Spleen (tissue), 11 donors: Measurements from ENCODE around the gene STAC2. TPM values are rescaled to one million over a fixed set of nuclear protein-coding genes. Genes with fewer than 3 reads are reported as not detected.

ENCODE experiments used
- DNase-seq: peaks from one replicate; pipeline ENCODE4 v3.0.0-alpha.2; 2020
- H3K27ac ChIP-seq, 8 donors: fragments of 200-600 bp; sonication (generic) in 7 of 8; 1 replicate in 4 of 8; 2 replicates in 4 of 8; pipeline versions ENCODE4 v1.5.0 to v1.8.0; 2016 to 2021; ENCODE audit warnings: inconsistent platforms in 4 of 8, mild to moderate bottlenecking in 4 of 8, moderate library complexity in 1 of 8
- H3K27me3 ChIP-seq, 7 donors: fragments of 200-600 bp; sonication (generic) in 6 of 7; replicated peaks in 1 of 7; 1 replicate in 4 of 7; 2 replicates in 3 of 7; pipeline versions ENCODE4 v1.5.0 to v1.8.0; 2016 to 2021; ENCODE audit warnings: inconsistent platforms in 3 of 7, mild to moderate bottlenecking in 1 of 7
- H3K36me3 ChIP-seq, 6 donors: fragments of 200-600 bp; sonication (generic) in 5 of 6; 1 replicate in 4 of 6; 2 replicates in 2 of 6; pipeline versions ENCODE4 v1.5.0 to v1.8.0; 2016 to 2021; ENCODE audit warnings: inconsistent platforms in 2 of 6
- H3K4me1 ChIP-seq, 6 donors: fragments of 200-600 bp; sonication (generic) in 5 of 6; 1 replicate in 3 of 6; 2 replicates in 3 of 6; pipeline versions ENCODE4 v1.5.0 to v1.8.0; 2016 to 2021; ENCODE audit warnings: inconsistent platforms in 3 of 6
- H3K4me3 ChIP-seq, 8 donors: fragments of 200-600 bp; sonication (generic) in 7 of 8; 1 replicate in 4 of 8; 2 replicates in 4 of 8; pipeline versions ENCODE4 v1.5.0 to v1.8.0; 2016 to 2021; ENCODE audit warnings: inconsistent platforms in 4 of 8, mild to moderate bottlenecking in 4 of 8, moderate library complexity in 2 of 8
- H3K9me3 ChIP-seq, 8 donors: fragments of 200-600 bp; sonication (generic) in 7 of 8; 1 replicate in 4 of 8; 2 replicates in 4 of 8; pipeline versions ENCODE4 v1.5.0 to v1.8.0; 2016 to 2021; ENCODE audit warnings: inconsistent platforms in 4 of 8
- CTCF ChIP-seq, 11 experiments: fragments of 200-600 bp in 7 of 11; fragments of 450-650 bp in 4 of 11; sonication (generic) in 4 of 11; IDR thresholded peaks in 8 of 11; conservative IDR thresholded peaks in 3 of 11; 1 replicate in 7 of 11; 2 replicates in 4 of 11; pipeline versions ENCODE4 v1.4.0 to v1.8.0; 2016 to 2021; ENCODE audit warnings: antibody characterized with exemption in 11 of 11, inconsistent platforms in 4 of 11, mild to moderate bottlenecking in 1 of 11
- POLR2A ChIP-seq, 3 donors: fragments of 450-650 bp; IDR thresholded peaks; one replicate each; pipeline ENCODE4 v1.5.1; 2017; ENCODE audit warnings: antibody characterized with exemption in 3 of 3, mild to moderate bottlenecking in 1 of 3
- POLR2AphosphoS5 ChIP-seq, 3 donors: sonication (generic); formaldehyde crosslinking; IDR thresholded peaks; one replicate each; pipeline ENCODE4 v1.5.1; 2017; ENCODE audit warnings: antibody characterized with exemption in 3 of 3
- WGBS, 5 donors: extraction: QIAGEN DNeasy Blood & Tissue Kit in 3 of 5; methylation state at CpG; one replicate each; pipeline versions ENCODE4 v1.1.5 to v1.1.7; 2013 to 2018; 5-methylcytosine and 5-hydroxymethylcytosine counted together
- intact Hi-C: fragments of 100-400 bp; cut with DNase I; formaldehyde crosslinking; loops from one replicate; pipeline ENCODE4 v1.15.0; 2023; ENCODE audit warnings: low total_unique reads
- polyA plus RNA-seq, 3 donors: library from polyadenylated mRNA; stranded (reverse); fragments of 200-250 nt; gene quantifications; one replicate each; pipeline ENCODE4 v1.2.1, GENCODE V29; 2013
- total RNA-seq, 7 donors: library from RNA; depleted of rRNA in 3 of 7; stranded (reverse); fragments of >200 nt in 3 of 7; fragmentation: NEBNext Ultra II Directional in 4 of 7; extraction: Animal tissue kit (Norgen Biotek cat#: 25700) in 4 of 7; gene quantifications; one replicate each; pipeline versions ENCODE4 v1.1.0 to v1.2.1, GENCODE V29; 2016 to 2021
- donor health status: healthy with polysubstance abuse.
- donor health status: DM: no; HTN: no; CAD: no; lungs with moderate emphysema.
- donor health status: DM: no; HTN: no; CAD: no.
- donor health status: Bipolar disorder and iron deficiency.
- donor health status: healthy.
- donor health status: DM: no; HTN: no; CAD: no.
- donor health status: DM: yes; HTN: yes; CAD: no.

The STAC2 gene
- total and polyA plus RNA-seq, 10 donors, result 0.06 to 0.56 (median 0.27) TPM; not detected in 7

- no peak for DNase-seq
- intact Hi-C loops, result loop anchor here (5.0 kb wide), 1 partner anchor 191 kb away; no protein-coding TSS in a partner anchor
- no peak for TF ChIP-seq POLR2A (IDR thresholded peaks at IDR 0.05)
- TF ChIP-seq POLR2AphosphoS5 (IDR thresholded peaks at IDR 0.05), result no peak
- no peak for TF ChIP-seq CTCF (IDR thresholded peaks at IDR 0.05 in 8 of 11, conservative IDR thresholded peaks at IDR 0.05 in 3 of 11)
- no peak overlapping the region for H3K4me3 ChIP-seq
- H3K9me3 ChIP-seq, result peaks cover 0 to 4% (median 0%) of the 10 kb centered on the region in 8 donors
- WGBS, 5 donors, result 42 to 64% (median 56%) methylated on average over 5 of the region's 5 CpGs
- peaks cover 0 to 29% (median 5%) of the 10 kb centered on the region in 6 donors for H3K36me3 ChIP-seq
- no peak overlapping the region for H3K27ac ChIP-seq
- H3K27me3 ChIP-seq, result peaks cover 0 to 30% (median 0%) of the 10 kb centered on the region in 7 donors
- H3K4me1 ChIP-seq, result peaks cover 0 to 17% (median 9%) of the 10 kb centered on the region in 6 donors
These were observed 52.7 kb downstream of the STAC2 start for GRCh38 chr17:39173080-39173479.

GRCh38 chr17:39171933-39172332, 53.8 kb downstream of the STAC2 start:
- H3K4me3 ChIP-seq, result no peak overlapping the region
- WGBS, 5 donors, result 83 to 93% (median 89%) methylated on average over 5 of the region's 5 CpGs
- DNase-seq, result no peak

GRCh38 chr17:39170558-39170957, 55.2 kb downstream of the STAC2 start:
- DNase-seq, result no peak
- 54 to 80% (median 61%) methylated on average over 6 of the region's 6 CpGs for WGBS, 5 donors
- Histone ChIP-seq H3K27ac (no peak overlapping the region), H3K9me3 (peaks cover 0 to 4% (median 0%) of the 10 kb centered on the region in 8 donors), H3K27me3 (peaks cover 0 to 47% (median 7%) of the 10 kb centered on the region in 7 donors), H3K4me3 (no peak overlapping the region), H3K4me1 (peaks cover 6 to 42% (median 30%) of the 10 kb centered on the region in 6 donors), H3K36me3 (peaks cover 0 to 5% (median 0%) of the 10 kb centered on the region in 6 donors)
- TF ChIP-seq POLR2A (IDR thresholded peaks at IDR 0.05) (no peak), POLR2AphosphoS5 (IDR thresholded peaks at IDR 0.05) (no peak), CTCF (IDR thresholded peaks at IDR 0.05 in 8 of 11, conservative IDR thresholded peaks at IDR 0.05 in 3 of 11) (no peak)
- intact Hi-C loops, result loop anchor here (5.0 kb wide), 1 partner anchor 188 kb away; no protein-coding TSS in a partner anchor

More at GRCh38 chr17:39171933-39172332, 53.8 kb downstream of the STAC2 start:
- intact Hi-C loops, result loop anchor here (5.0 kb wide), 1 partner anchor 190 kb away; no protein-coding TSS in a partner anchor
- Histone ChIP-seq H3K27me3 (peaks cover 0 to 33% (median 0%) of the 10 kb centered on the region in 7 donors), H3K4me1 (peaks cover 6 to 29% (median 20%) of the 10 kb centered on the region in 6 donors), H3K9me3 (peaks cover 0 to 4% (median 0%) of the 10 kb centered on the region in 8 donors), H3K27ac (no peak overlapping the region), H3K36me3 (peaks cover 0 to 18% (median 0%) of the 10 kb centered on the region in 6 donors)
- TF ChIP-seq CTCF (IDR thresholded peaks at IDR 0.05 in 8 of 11, conservative IDR thresholded peaks at IDR 0.05 in 3 of 11) (no peak), POLR2A (IDR thresholded peaks at IDR 0.05) (no peak), POLR2AphosphoS5 (IDR thresholded peaks at IDR 0.05) (no peak)

GRCh38 chr17:39170109-39170508, 55.6 kb downstream of the STAC2 start:
- TF ChIP-seq POLR2AphosphoS5 (IDR thresholded peaks at IDR 0.05) (no peak), POLR2A (IDR thresholded peaks at IDR 0.05) (no peak), CTCF (IDR thresholded peaks at IDR 0.05 in 8 of 11, conservative IDR thresholded peaks at IDR 0.05 in 3 of 11) (no peak)
- DNase-seq, result no peak
- H3K27ac ChIP-seq, result no peak overlapping the region
- H3K27me3 ChIP-seq, result peaks cover 0 to 51% (median 11%) of the 10 kb centered on the region in 7 donors
- no peak overlapping the region for H3K4me3 ChIP-seq
- intact Hi-C loops, result loop anchor here (5.0 kb wide), 1 partner anchor 188 kb away; no protein-coding TSS in a partner anchor
- peaks cover 0 to under 1% (median 0%) of the 10 kb centered on the region in 6 donors for H3K36me3 ChIP-seq
- peaks cover 11 to 42% (median 32%) of the 10 kb centered on the region in 6 donors for H3K4me1 ChIP-seq
- peaks cover 0 to 4% (median 0%) of the 10 kb centered on the region in 8 donors for H3K9me3 ChIP-seq
- 17 to 54% (median 26%) methylated on average over 4 of the region's 4 CpGs for WGBS, 5 donors
